Activated CD4-positive, alpha-beta memory T cell treated with anti-CD3 and anti-CD28 coated beads, Interleukin-2, amount 10 ng/mL, durations not matched to agents 7 days and 5 days (primary cell): ENCODE results near the gene ADGRL3. TPM values are rescaled to one million over a fixed set of nuclear protein-coding genes. Genes with fewer than 3 reads are reported as not detected.

Source experiments
- CTCF ChIA-PET: fragments of 350-600 bp; sonication (Branson Sonifier 250); formaldehyde crosslinking; loops from one replicate; lab custom pipeline; 2021; ENCODE audit warnings: antibody characterized with exemption, inconsistent platforms; lab: Charles Lee
- POLR2A ChIA-PET: fragments of 350-600 bp; sonication (Branson Sonifier 250); formaldehyde crosslinking; loops from one replicate; lab custom pipeline; 2021; ENCODE audit warnings: antibody characterized with exemption; lab: Charles Lee
- DNase-seq: peaks from one replicate; pipeline ENCODE4 v3.0.0-alpha.2; 2020
- H3K27ac Mint-ChIP-seq: one replicate; pipeline ENCODE4 v1.8.0; 2021; ENCODE audit warnings: mild to moderate bottlenecking, mixed read lengths
- H3K27me3 Mint-ChIP-seq: one replicate; pipeline ENCODE4 v1.8.0; 2021; ENCODE audit warnings: mixed read lengths
- H3K36me3 Mint-ChIP-seq: one replicate; pipeline ENCODE4 v1.8.0; 2021; ENCODE audit warnings: low read depth, mixed read lengths
- H3K4me1 Mint-ChIP-seq: one replicate; pipeline ENCODE4 v1.8.0; 2021; ENCODE audit warnings: mixed read lengths
- H3K4me3 Mint-ChIP-seq: one replicate; pipeline ENCODE4 v1.8.0; 2021; ENCODE audit warnings: mild to moderate bottlenecking, mixed read lengths
- H3K9me3 Mint-ChIP-seq: one replicate; pipeline ENCODE4 v1.8.0; 2021; ENCODE audit warnings: mixed read lengths
- total RNA-seq, 2 experiments: library from RNA; stranded (reverse); gene quantifications; one replicate each; pipeline ENCODE4 v1.2.3, GENCODE V29; 2021

ADGRL3 gene
- total RNA-seq, 2 experiments from 2014 or later = not detected

GRCh38 chr4:62087706-62088105, 887.6 kb downstream of the ADGRL3 start:
- Mint-ChIP-seq H3K36me3 (no peaks in the 10 kb centered on the region), H3K4me1 (no peaks in the 10 kb centered on the region), H3K27me3 (no peaks in the 10 kb centered on the region), H3K9me3 (peaks cover 13% of the 10 kb centered on the region), H3K27ac (no peak overlapping the region), H3K4me3 (no peak overlapping the region)
- ChIA-PET CTCF (no interaction called here), POLR2A (no interaction called here)
- DNase-seq = no peak

- Mint-ChIP-seq H3K36me3 (no peaks in the 10 kb centered on the region), H3K27me3 (no peaks in the 10 kb centered on the region), H3K27ac (no peak overlapping the region), H3K9me3 (peaks cover 23% of the 10 kb centered on the region), H3K4me3 (no peak overlapping the region), H3K4me1 (no peaks in the 10 kb centered on the region)
- ChIA-PET CTCF (no interaction called here), POLR2A (no interaction called here)
- no peak for DNase-seq
Observed at GRCh38 chr4:62093735-62094134, 893.6 kb downstream of the ADGRL3 start.

- ChIA-PET CTCF (no interaction called here), POLR2A (no interaction called here)
- Mint-ChIP-seq H3K36me3 (no peaks in the 10 kb centered on the region), H3K27me3 (no peaks in the 10 kb centered on the region), H3K4me1 (no peaks in the 10 kb centered on the region), H3K9me3 (peaks cover 16% of the 10 kb centered on the region), H3K4me3 (no peak overlapping the region), H3K27ac (no peak overlapping the region)
- no peak for DNase-seq
Observed at GRCh38 chr4:62096881-62097280, 896.8 kb downstream of the ADGRL3 start.

GRCh38 chr4:62115216-62115615, 915.1 kb downstream of the ADGRL3 start:
- H3K4me3 Mint-ChIP-seq = no peak overlapping the region

GRCh38 chr4:62117886-62118285, 917.8 kb downstream of the ADGRL3 start:
- ChIA-PET POLR2A (no interaction called here), CTCF (no interaction called here)
- no peak for DNase-seq
- Mint-ChIP-seq H3K36me3 (no peaks in the 10 kb centered on the region), H3K27ac (no peak overlapping the region), H3K9me3 (peaks cover 4% of the 10 kb centered on the region), H3K4me1 (no peaks in the 10 kb centered on the region), H3K4me3 (no peak overlapping the region), H3K27me3 (no peaks in the 10 kb centered on the region)

More at GRCh38 chr4:62115216-62115615, 915.1 kb downstream of the ADGRL3 start:
- ChIA-PET POLR2A (no interaction called here), CTCF (no interaction called here)
- Mint-ChIP-seq H3K4me1 (no peaks in the 10 kb centered on the region), H3K36me3 (no peaks in the 10 kb centered on the region), H3K27ac (no peak overlapping the region), H3K27me3 (no peaks in the 10 kb centered on the region), H3K9me3 (peaks cover 2% of the 10 kb centered on the region)
- no peak for DNase-seq

- H3K4me1 Mint-ChIP-seq = no peaks in the 10 kb centered on the region
- CTCF ChIA-PET = no interaction called here
- DNase-seq = no peak
- H3K4me3 Mint-ChIP-seq = no peak overlapping the region
- H3K36me3 Mint-ChIP-seq = no peaks in the 10 kb centered on the region
- H3K9me3 Mint-ChIP-seq = peaks cover 4% of the 10 kb centered on the region
- POLR2A ChIA-PET = no interaction called here
- no peak overlapping the region for H3K27ac Mint-ChIP-seq
- no peaks in the 10 kb centered on the region for H3K27me3 Mint-ChIP-seq
Observed at GRCh38 chr4:62118558-62118957, 918.4 kb downstream of the ADGRL3 start.

GRCh38 chr4:62119195-62119594, 919.1 kb downstream of the ADGRL3 start:
- no peak overlapping the region for H3K4me3 Mint-ChIP-seq
- no peaks in the 10 kb centered on the region for H3K4me1 Mint-ChIP-seq
- peaks cover 4% of the 10 kb centered on the region for H3K9me3 Mint-ChIP-seq
- no peaks in the 10 kb centered on the region for H3K27me3 Mint-ChIP-seq
- H3K36me3 Mint-ChIP-seq = no peaks in the 10 kb centered on the region
- CTCF ChIA-PET = no interaction called here
- POLR2A ChIA-PET = no interaction called here
- no peak for DNase-seq
- H3K27ac Mint-ChIP-seq = no peak overlapping the region

GRCh38 chr4:62126064-62126732, 926.1 kb downstream of the ADGRL3 start:
- ChIA-PET CTCF (no interaction called here), POLR2A (no interaction called here)
- H3K4me3 Mint-ChIP-seq = no peak overlapping the region
- no peaks in the 10 kb centered on the region for H3K4me1 Mint-ChIP-seq
- H3K36me3 Mint-ChIP-seq = no peaks in the 10 kb centered on the region
- no peak overlapping the region for H3K27ac Mint-ChIP-seq
- no peak for DNase-seq
- no peaks in the 10 kb centered on the region for H3K27me3 Mint-ChIP-seq
- H3K9me3 Mint-ChIP-seq = peaks cover 7% of the 10 kb centered on the region
